Fibroblast of lung (primary cell): ENCODE results near the gene COL11A2. TPM values are rescaled to one million over a fixed set of nuclear protein-coding genes. Genes with fewer than 3 reads are reported as not detected.

ENCODE experiments used
- DNase-seq, 2 donors: peaks; one replicate each; pipeline versions ENCODE4 v3.0.0 to v3.0.0-alpha.2; 2010; ENCODE audit warnings: low read depth in 2 of 2
- H2AFZ ChIP-seq: 2 replicates; pipeline ENCODE4 v1.5.1; 2012; ENCODE audit warnings: low read length, control low read depth, inconsistent platforms
- H3K27ac ChIP-seq: 2 replicates; pipeline ENCODE4 v1.5.1; 2011; ENCODE audit warnings: low read length, control low read depth; ENCODE audit not compliant: insufficient read depth
- H3K27me3 ChIP-seq: 2 replicates; pipeline ENCODE4 v1.5.1; 2011; ENCODE audit warnings: mild to moderate bottlenecking, low read length; ENCODE audit not compliant: control insufficient read depth, insufficient read depth
- H3K36me3 ChIP-seq: 2 replicates; pipeline ENCODE4 v1.5.1; 2011; ENCODE audit warnings: low read length; ENCODE audit not compliant: control insufficient read depth, insufficient read depth
- H3K4me1 ChIP-seq: 2 replicates; pipeline ENCODE4 v1.5.1; 2011; ENCODE audit warnings: low read length; ENCODE audit not compliant: control insufficient read depth, insufficient read depth; ENCODE audit errors: extremely low read depth
- H3K4me2 ChIP-seq: 2 replicates; pipeline ENCODE4 v1.5.1; 2011; ENCODE audit warnings: low read length, control low read depth; ENCODE audit not compliant: insufficient read depth; ENCODE audit errors: extremely low read depth
- H3K4me3 ChIP-seq, 4 experiments: fragments of 200-600 bp in 1 of 4; sonication (generic) in 1 of 4; replicated peaks in 1 of 4; 2 replicates each; pipeline ENCODE4 v1.5.1; 2011 to 2016; ENCODE audit warnings: low read length in 4 of 4, low read depth in 3 of 4, mild to moderate bottlenecking in 3 of 4, control low read depth in 2 of 4, inconsistent platforms in 1 of 4, mixed read lengths in 1 of 4; ENCODE audit not compliant: insufficient read depth in 1 of 4; ENCODE audit errors: control extremely low read depth in 1 of 4
- H3K79me2 ChIP-seq: 2 replicates; pipeline ENCODE4 v1.5.1; 2012; ENCODE audit warnings: mild to moderate bottlenecking, low read length, inconsistent platforms; ENCODE audit not compliant: control insufficient read depth, insufficient read depth
- H3K9ac ChIP-seq: 2 replicates; pipeline ENCODE4 v1.5.1; 2011; ENCODE audit warnings: mild to moderate bottlenecking, low read length, control low read depth; ENCODE audit not compliant: insufficient read depth
- H3K9me3 ChIP-seq: 2 replicates; pipeline ENCODE4 v1.5.1; 2012; ENCODE audit warnings: low read depth, low read length; ENCODE audit not compliant: control insufficient read depth, insufficient read depth
- H4K20me1 ChIP-seq: 2 replicates; pipeline ENCODE4 v1.5.1; 2011; ENCODE audit warnings: low read length; ENCODE audit not compliant: control insufficient read depth, insufficient read depth; ENCODE audit errors: extremely low read depth
- CTCF ChIP-seq, 2 donors: IDR thresholded peaks in 1 of 2; conservative IDR thresholded peaks in 1 of 2; 1 replicate in 1 of 2; 2 replicates in 1 of 2; pipeline ENCODE4 v1.5.1; 2011 to 2012; ENCODE audit warnings: low read length in 2 of 2, control low read depth in 1 of 2, inconsistent platforms in 1 of 2, low read depth in 1 of 2, mild to moderate bottlenecking in 1 of 2
- EZH2 ChIP-seq: IDR thresholded peaks from 2 replicates; pipeline ENCODE4 v1.5.1; 2012; ENCODE audit warnings: low read length, control low read depth, mild to moderate bottlenecking; ENCODE audit errors: missing control alignments
- polyA plus RNA-seq, 2 donors: library from polyadenylated mRNA; depleted of rRNA in 1 of 2; stranded (reverse) in 1 of 2; unstranded in 1 of 2; fragments of >200 nt; gene quantifications; 2 replicates each; pipeline ENCODE4 v1.2.1, GENCODE V29; 2011 to 2012; ENCODE audit warnings: missing spikeins in 1 of 2
- total RNA-seq: library from RNA; depleted of rRNA; stranded (reverse); fragments of >200 nt; gene quantifications from 2 replicates; pipeline ENCODE4 v1.2.1, GENCODE V29; 2014

Gene COL11A2
- total and polyA plus RNA-seq, 2 donors (not counting 1 experiment from before 2014, with no cell fraction given), result 0.17 TPM

- H3K4me1 ChIP-seq, result no peaks in the 10 kb centered on the region
- H3K4me3 ChIP-seq, result no peak overlapping the region
- no peak overlapping the region for H3K4me2 ChIP-seq
- no peak for TF ChIP-seq CTCF (conservative IDR thresholded peaks at IDR 0.05 in 1 of 2, IDR thresholded peaks at IDR 0.05 in 1 of 2; ENCODE audit: low read depth in 1 of 2, low read length in 2 of 2)
- TF ChIP-seq EZH2, result no peak
- H4K20me1 ChIP-seq, result no peaks in the 10 kb centered on the region
- no peaks in the 10 kb centered on the region for H3K36me3 ChIP-seq
- no peak overlapping the region for H3K27ac ChIP-seq
- H3K9me3 ChIP-seq, result no peaks in the 10 kb centered on the region
- no peaks in the 10 kb centered on the region for H3K79me2 ChIP-seq
- H3K27me3 ChIP-seq, result no peaks in the 10 kb centered on the region
- H2AFZ ChIP-seq, result no peak overlapping the region
- no peak overlapping the region for H3K9ac ChIP-seq
- DNase-seq, result no peak
These were observed 24.6 kb downstream of the COL11A2 start for GRCh38 chr6:33167374-33168283.

- Histone ChIP-seq H3K4me1 (peaks cover 1% of the 10 kb centered on the region), H3K79me2 (no peaks in the 10 kb centered on the region), H3K4me2 (no peak overlapping the region), H3K27ac (no peak overlapping the region), H3K36me3 (no peaks in the 10 kb centered on the region), H2AFZ (no peak overlapping the region), H3K27me3 (no peaks in the 10 kb centered on the region), H3K9ac (no peak overlapping the region), H3K4me3 (no peak overlapping the region), H3K9me3 (no peaks in the 10 kb centered on the region), H4K20me1 (no peaks in the 10 kb centered on the region)
- TF ChIP-seq EZH2 (no peak), CTCF (conservative IDR thresholded peaks at IDR 0.05 in 1 of 2, IDR thresholded peaks at IDR 0.05 in 1 of 2; ENCODE audit: low read depth in 1 of 2, low read length in 2 of 2) (no peak)
- DNase-seq, result no peak
These were observed 25.5 kb downstream of the COL11A2 start for GRCh38 chr6:33166811-33167210.

- Histone ChIP-seq H3K27me3 (no peaks in the 10 kb centered on the region), H3K27ac (no peak overlapping the region), H3K9me3 (no peaks in the 10 kb centered on the region), H3K4me1 (peaks cover 3% of the 10 kb centered on the region), H3K79me2 (no peaks in the 10 kb centered on the region), H3K4me2 (no peak overlapping the region), H3K9ac (no peak overlapping the region), H2AFZ (no peak overlapping the region), H4K20me1 (no peaks in the 10 kb centered on the region), H3K4me3 (no peak overlapping the region), H3K36me3 (no peaks in the 10 kb centered on the region)
- DNase-seq, result no peak
- TF ChIP-seq CTCF (conservative IDR thresholded peaks at IDR 0.05 in 1 of 2, IDR thresholded peaks at IDR 0.05 in 1 of 2; ENCODE audit: low read depth in 1 of 2, low read length in 2 of 2) (no peak), EZH2 (no peak)
These were observed 25.9 kb downstream of the COL11A2 start for GRCh38 chr6:33166363-33166762.
